Lower leg skin (tissue), 3 donors: Measurements from ENCODE around the gene PPP2R5E.

ENCODE experiments used
- CTCF ChIP-seq, 3 donors: fragments of 450-650 bp; IDR thresholded peaks; one replicate each; pipeline ENCODE4 v1.5.1; 2016; ENCODE audit warnings: antibody characterized with exemption in 3 of 3, mild to moderate bottlenecking in 3 of 3, moderate library complexity in 2 of 3
- POLR2A ChIP-seq, 2 donors: fragments of 450-650 bp; IDR thresholded peaks; one replicate each; pipeline ENCODE4 v1.6.1; 2016 to 2017; ENCODE audit warnings: antibody characterized with exemption in 2 of 2, mild to moderate bottlenecking in 1 of 2, moderate library complexity in 1 of 2

GRCh38 chr14:63383776-63384367 is 159.3 kb downstream of the PPP2R5E start:
- TF ChIP-seq POLR2A (IDR thresholded peaks at IDR 0.05): no peak
- TF ChIP-seq CTCF (IDR thresholded peaks at IDR 0.05): no peak
